SW480 (cell line): ENCODE measurements around the gene FRS3.
A peak's percentile ranks its signal among the peaks of the same experiment; 100 is the strongest.

Experiments
- DNase-seq: peaks from one replicate; pipeline ENCODE4 v3.0.0-alpha.2; 2016; ENCODE audit warnings: low spot score

The FRS3 gene

DNA sequence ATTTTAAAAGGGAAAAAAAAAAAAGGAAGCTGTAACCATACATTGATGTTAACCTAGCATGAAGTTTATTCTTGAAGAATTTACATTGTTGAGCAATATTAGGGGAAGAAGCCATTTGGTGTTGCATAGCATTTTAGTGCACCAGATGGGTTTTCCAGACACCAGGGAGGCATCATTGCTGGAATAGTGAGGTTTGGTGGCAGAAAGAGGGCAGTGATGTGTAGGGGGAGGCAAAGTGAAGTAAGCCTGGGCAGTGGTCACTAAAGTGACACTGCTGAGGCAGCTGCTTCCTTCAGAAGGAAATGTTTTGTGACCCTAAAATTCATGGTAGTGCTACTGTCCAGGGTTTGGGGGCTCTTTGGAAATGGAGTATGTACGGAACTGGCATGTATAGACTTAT lies 10.3 kb upstream of the FRS3 start:
- DNase-seq: no peak

- no peak for DNase-seq
These were observed 9.7 kb upstream of the FRS3 start for GRCh38 chr6:41789390-41789724.

DNA sequence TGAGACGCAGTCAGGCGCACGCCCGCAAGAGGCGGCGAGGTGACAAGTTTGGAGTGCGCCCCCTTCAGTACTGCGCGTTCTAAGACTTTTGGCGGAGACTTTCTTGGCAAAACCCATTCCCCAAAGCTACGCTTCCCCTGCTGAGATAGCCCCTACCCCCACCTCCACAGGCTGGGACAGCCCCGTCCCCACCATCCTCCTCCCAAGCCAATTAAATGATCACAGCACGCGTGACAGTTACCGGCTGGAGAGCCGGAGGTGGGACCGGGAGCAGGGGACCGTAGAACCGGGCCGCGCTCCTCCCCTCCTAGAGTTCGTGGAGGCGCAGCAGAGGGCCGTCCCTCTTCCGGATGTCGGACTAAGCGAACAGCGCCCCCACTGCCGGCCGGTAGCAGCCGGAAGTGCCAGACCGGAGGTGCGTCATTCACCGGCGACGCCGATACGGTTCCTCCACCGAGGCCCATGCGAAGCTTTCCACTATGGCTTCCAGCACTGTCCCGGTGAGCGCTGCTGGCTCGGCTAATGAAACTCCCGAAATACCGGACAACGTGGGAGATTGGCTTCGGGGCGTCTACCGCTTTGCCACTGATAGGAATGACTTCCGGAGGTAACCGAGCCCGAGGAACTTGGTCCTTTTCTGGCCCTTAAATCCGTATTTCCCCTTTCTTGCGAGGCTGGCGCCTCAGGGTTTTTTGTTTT lies 7.7 kb upstream of the FRS3 start, which contains the start of gene TOMM6:
Gene TOMM6 (plus strand): TSS at position 476 of the 699 bp plus-strand sequence. CDS start 4 bp downstream, at position 480.
- peak; percentile 89 for DNase-seq

DNA sequence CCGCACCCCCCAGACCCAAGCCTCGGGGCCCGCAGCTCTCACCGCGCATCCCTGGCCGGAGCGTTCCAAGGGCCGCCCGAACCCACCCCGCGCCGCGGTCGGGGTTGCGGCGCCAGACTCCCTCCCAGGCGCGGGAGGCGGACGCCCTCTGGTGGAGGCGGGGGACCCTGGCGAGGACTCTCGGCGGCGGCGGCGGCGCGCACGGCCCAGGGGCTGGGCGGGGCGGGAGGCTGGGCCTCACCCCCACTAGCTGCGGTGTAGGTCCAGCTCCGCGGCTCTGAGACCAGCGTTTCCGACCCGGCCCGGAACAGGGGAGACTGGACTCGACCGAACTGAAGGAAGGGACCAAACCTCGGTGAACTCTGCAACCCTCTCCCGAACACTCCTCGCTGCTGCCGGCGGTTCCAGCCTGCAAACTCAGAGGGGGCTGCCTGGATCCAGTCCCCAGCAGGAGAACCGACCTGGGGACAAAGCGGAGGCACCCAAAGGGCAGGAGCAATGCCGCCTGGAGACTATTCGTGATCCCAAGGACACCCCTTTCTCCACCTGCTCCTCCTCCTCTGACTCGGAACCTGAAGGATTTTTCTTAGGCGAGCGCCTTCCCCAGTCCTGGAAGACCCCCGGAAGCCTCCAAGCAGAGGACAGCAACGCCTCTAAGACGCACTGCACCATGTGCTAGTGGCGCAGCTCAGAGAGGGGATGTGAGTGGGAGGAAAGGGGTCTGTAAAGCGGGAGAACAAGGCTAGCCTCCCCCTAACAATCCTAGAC lies 6.9 kb upstream of the FRS3 start:
- DNase-seq: peak; percentile 44

DNA sequence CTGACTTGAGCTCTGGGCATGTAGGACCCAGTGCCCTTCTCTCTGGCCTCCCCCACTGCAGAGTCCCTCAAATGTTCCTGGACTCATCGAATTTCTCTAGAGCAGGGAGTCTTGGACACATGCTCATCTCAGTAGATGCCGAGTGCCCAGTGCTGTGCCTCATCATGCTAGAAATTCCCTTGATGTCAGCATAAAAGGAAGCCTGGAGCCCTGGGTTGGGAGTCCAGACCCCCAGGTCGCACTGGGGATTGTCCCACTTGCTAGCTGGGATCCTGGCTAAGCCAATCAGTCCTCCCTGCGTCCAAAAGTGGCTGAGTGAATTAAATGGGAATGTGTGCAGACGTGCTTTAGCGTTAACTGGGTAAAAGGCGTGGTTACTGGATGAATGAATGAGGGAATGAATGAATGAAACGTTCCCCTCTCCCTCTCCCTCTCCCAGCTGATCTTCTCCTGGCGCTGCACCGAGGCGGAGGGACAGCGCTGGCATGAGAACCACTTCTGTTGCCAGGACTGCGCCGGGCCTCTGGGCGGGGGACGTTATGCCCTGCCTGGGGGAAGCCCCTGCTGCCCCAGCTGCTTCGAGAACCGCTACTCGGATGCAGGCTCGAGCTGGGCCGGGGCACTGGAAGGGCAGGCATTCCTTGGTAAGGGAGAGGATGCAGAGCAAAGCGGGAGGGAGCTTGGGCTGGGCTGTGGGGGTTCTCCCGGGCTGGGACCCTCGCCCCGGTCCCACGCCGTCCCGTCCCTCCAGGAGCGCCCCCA lies 6.2 kb upstream of the FRS3 start:
- no peak for DNase-seq

GRCh38 chr6:41785254-41785653 lies 5.6 kb upstream of the FRS3 start:
- no peak for DNase-seq

DNA sequence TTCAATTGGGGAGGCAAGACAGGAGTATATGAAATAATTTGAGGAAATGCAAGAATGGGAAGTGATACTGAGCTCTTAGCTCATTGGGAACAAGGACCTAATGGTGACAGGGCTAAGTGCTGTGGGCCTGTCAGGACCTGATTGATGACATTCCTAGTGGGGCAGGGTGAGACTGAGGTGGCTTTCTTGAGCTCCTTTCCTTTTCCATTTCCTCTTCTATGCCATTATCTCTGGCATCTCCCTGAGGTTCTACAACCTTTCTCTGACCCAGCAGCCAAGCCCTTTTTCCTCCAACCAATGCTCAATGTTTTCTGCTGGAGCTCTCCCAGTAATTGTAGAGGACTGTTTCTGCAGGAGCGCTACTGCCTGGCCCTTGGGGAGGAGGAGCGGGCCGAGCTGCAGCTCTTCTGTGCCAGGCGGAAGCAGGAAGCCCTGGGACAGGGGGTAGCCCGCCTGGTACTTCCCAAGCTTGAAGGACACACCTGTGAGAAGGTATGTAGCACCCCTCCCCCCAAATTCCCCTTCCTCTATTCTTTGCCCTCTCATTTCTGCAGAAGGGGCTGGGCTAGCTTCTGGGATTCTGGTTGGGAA lies 5.0 kb upstream of the FRS3 start:
- no peak for DNase-seq

DNA sequence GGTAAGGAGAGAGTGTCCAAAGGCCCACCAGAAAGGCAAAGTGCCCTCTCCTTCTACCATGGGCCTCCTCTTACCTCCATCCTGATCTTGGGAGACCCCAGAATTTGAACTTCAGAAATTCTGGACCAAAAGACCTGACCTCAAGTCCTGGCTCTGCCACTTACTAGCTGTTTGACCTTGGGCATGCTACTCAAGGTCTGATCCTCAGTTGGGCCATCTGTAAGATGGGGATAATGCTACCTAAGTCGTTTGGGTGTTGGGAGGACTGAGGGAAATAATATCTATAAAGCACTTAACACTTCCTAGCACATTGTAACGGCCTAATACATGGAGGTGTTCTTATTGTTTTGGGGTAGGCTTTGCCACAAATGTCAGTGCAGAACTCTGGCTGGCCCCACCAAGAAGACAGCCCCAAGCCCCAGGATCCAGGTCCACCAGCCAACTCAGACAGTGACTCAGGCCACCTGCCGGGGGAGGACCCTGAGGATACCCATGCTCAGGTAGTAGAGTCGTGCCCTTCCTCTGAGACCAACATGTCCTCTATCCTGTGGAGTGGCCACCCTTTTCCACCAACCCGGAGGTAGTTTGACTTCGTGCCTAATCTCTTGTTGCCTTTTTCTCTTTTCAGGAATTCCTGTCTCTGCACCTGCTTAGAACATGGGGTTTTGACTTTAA lies 3.5 kb upstream of the FRS3 start:
- no peak for DNase-seq

DNA sequence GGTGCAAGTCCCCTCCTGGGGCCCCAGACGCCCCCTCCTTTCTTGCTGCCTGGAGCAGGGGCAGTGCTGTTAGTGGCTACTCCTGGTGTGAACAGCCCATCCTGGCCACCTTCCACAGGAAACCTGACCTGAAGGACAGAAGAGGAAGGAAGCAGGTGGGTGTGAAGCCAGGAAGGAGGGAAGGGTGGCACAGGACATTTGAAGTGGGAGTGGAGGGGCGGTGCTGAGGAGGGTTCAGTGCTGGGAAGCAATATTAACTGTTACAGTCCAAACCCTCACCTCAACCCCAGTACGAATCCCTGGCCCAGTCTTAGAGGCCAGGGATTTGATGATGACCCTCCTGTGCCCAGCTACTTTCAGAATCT lies 1.6 kb upstream of the FRS3 start:
- DNase-seq: no peak

DNA sequence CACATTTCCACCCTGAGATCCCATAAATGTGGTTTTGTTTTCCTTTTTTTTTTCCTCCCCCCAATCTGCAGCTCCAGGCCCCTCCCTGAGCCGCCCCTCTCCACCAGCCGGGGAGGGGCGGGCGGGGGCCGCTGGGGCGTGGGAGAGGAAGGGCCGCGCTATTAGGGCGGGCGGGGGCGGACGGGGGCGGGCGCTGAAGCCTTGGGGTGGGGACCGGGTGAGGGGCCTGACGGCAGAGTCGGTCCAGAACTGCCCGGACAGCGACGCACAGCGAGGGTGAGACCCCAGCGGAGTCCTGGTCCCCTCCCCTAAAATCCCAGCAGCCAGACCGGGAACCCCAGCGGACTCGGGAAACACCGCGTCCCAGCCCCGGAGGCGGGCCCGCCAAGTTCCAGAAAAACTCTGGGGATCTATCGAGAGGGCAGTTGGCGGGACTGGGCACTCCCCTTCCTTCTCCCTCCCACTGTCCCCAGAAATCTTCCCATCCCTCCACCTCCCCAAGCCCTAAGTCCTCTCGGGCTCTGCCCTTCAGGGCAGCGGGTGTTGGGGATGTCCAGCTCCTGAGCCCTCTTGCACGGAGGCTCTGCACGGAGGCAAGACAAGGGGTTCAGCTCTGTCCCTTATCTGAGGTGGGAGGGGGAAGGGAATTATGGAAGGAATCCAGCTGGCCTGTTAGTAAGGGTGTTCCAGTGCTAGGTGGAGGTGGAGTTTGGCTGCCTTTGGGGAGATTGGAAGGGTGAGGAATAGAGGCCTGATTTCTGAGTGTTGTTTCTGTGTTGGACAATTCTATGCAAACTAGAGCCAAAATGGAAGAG lies 1.1 kb upstream of the FRS3 start, which contains the start of gene PRICKLE4:
Gene PRICKLE4 (plus strand): TSS at position 232 of the 815 bp plus-strand sequence. CDS start 2,692 bp downstream, outside the sequence.
- DNase-seq: peak; percentile 41

DNA sequence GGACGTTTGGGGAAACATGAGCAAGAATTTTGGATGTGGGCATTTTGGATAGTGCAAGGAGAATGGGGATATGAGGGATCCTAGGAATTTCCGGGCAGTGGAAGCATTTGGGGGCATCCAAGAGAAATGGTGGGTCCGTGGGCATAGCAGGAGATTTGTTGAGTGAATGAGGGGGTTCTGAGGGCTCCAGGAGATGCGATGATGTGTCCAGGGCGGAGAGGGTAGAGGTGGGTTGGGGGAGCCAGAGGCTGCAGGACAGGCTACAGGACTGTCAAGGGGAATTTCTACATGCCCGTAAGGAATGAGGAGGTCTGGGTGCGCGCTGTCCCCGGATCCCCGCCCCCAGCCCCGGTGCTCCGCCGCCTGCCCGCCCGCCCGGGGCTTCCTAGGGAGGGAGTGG lies 364 bp downstream of the FRS3 start:
- no peak for DNase-seq

DNA sequence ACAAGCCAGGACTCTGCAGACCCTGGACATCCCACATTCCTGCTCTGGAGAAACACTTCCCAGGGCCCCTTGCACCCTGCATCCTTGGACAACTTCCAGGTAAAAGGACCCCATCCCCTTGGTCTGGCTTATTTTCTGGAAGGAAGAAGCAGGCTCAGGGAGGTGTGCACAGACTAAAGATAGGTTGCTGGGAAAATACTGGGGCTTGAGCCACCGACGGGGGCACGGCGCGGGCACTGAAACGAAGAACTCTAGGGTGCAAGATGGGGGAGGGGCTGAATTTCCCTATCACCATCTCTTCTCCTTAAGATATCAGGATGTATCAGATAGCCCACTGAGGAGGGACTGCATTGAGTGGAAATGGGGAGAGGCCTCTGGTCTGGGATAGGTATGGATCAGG lies 805 bp downstream of the FRS3 start:
- no peak for DNase-seq

- DNase-seq: no peak
These were observed 2.0 kb downstream of the FRS3 start for GRCh38 chr6:41777551-41778285.

DNA sequence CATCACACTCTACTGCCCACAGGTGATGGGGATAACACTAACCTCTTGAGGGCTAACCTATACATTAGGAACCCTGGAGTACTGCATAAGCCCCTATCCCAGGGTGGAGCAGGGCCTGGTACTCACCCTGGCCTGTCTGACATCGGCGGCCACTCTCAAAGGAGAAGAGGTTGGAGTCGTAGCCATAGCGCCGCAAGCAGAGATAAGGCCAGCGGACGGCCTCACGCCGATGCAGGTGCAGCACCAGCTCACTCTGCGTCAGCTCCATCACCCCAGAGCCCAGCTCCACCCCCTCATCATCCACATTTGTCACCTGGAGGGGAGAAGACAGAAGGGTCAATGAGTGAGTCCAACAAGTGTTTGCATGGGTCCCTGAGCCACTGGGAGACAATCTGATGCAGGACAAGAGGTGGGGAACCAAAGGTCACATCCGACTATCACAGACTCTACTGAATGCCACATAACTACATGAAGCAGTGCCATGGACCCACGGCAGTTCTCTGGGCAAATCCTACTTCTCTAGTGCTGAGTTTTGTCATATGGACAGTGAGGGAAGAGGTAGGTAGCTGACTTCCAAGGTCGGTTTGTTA lies 4.3 kb downstream of the FRS3 start:
- no peak for DNase-seq

- DNase-seq: no peak
These were observed 4.9 kb downstream of the FRS3 start for GRCh38 chr6:41774841-41775240.

- no peak for DNase-seq
These were observed 8.4 kb downstream of the FRS3 start for GRCh38 chr6:41771058-41771983.

DNA sequence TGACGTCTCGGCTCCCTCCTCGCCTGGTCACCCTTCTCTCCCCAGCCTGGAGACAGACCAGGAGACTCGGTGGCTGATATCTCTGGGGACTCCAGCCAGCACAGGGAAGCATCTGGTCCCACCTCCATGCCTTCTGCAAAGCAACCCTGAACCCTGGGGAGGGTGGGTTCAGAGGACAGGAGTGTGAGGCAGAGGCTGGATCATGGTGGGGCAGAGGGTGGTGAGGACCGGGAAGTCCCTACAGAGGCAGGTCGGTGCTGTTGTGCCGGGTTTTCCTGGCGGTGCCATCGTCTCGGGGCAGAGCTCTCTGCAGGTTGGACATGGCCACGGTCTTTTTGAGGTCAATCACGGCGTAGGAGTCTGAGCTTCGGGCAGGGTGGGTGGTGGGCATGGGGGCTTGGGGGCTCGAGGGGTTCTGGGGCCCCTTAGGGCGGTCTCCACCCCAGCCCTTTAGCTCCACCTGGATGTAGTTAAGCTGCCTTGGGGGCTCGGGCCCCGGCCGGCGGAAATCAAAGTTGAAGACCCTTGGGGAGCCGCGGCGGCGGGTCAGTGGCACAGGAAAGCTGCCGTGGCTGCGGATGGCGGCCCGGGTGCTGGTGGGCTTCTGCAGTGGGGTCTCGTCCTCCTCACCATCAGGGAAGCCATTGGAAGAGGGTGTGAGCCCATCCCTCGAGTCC lies 9.2 kb downstream of the FRS3 start:
- DNase-seq: no peak

DNA sequence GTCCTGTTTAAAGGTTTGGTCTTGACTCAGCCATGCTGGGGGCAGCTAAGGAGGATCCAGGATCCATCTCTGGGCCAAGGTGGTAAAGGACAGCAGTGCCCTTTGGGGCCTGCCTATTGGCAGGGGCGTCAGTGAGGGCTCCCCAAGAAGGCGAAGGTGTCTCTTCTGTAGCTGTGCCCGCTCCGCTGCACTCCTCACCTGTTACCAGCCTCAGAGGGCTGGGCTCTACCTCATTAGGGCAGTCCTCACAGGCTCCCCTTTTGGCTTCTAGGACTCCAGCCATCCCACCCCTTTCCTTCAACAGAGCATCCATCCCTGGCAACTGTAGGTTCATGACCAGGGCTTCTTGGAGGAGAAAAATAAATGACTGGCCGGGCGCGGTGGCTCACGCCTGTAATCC lies 10.3 kb downstream of the FRS3 start:
- DNase-seq: no peak
